Upper lobe of left lung (tissue), 4 donors: ENCODE results near the gene SPAG8.

Experiments
- POLR2A ChIP-seq, 4 donors: fragments of 450-650 bp; IDR thresholded peaks; one replicate each; pipeline ENCODE4 v1.5.1; 2016 to 2017; ENCODE audit warnings: antibody characterized with exemption in 4 of 4, mild to moderate bottlenecking in 2 of 4
- TF ChIP-seq, protein P1 (sequence below), 6 experiments: fragments of 450-650 bp in 4 of 6; fragments of 200-600 bp in 2 of 6; sonication (generic) in 2 of 6; IDR thresholded peaks; one replicate each; pipeline ENCODE4 v1.5.1; 2016 to 2019; ENCODE audit warnings: antibody characterized with exemption in 6 of 6

DNA sequence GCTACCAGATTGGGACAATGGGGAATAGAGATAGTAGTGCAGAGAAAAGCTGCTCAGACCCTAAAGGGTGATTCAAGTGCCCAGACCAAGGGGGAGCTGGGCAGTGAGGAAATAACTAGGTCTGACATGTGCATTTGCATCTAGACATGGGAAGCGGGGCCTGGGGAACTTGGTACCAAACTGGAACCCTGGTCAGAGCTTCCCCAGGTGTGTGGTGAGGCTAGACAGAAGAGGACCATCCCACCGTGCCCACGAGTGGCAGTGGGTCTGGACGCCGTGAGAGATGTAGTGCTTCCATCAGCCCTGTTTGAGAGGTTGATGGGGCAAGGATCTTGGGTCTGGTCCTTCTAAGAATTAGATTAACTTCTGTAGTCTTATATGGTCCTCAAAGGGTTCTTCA, 24.5 kb upstream of the SPAG8 start:
- TF ChIP-seq, protein P1, sequence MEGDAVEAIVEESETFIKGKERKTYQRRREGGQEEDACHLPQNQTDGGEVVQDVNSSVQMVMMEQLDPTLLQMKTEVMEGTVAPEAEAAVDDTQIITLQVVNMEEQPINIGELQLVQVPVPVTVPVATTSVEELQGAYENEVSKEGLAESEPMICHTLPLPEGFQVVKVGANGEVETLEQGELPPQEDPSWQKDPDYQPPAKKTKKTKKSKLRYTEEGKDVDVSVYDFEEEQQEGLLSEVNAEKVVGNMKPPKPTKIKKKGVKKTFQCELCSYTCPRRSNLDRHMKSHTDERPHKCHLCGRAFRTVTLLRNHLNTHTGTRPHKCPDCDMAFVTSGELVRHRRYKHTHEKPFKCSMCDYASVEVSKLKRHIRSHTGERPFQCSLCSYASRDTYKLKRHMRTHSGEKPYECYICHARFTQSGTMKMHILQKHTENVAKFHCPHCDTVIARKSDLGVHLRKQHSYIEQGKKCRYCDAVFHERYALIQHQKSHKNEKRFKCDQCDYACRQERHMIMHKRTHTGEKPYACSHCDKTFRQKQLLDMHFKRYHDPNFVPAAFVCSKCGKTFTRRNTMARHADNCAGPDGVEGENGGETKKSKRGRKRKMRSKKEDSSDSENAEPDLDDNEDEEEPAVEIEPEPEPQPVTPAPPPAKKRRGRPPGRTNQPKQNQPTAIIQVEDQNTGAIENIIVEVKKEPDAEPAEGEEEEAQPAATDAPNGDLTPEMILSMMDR (IDR thresholded peaks at IDR 0.05): no peak
- TF ChIP-seq POLR2A (IDR thresholded peaks at IDR 0.05): no peak
